ENCODE data around the gene APOA5.
A peak's percentile ranks its signal among the peaks of the same experiment; 100 is the strongest.

The APOA5 gene

DNA sequence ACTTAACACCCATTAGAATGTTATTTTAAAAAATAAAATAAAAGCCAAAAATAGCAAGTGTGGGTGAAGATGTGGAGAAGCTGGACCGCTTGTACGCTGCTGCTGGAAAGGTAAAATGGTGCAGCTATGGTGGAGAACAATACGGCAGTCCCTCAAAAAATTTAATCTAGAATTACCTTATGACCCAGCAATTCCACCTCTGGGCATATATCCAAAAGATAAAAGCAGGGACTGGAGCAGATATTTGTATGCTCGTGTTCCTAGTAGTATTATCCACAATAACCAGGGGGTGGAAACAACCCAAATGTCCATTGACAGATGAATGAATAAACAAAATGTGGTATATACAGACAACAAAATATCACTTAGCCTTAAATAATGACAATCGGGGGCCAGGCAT lies 6.1 kb upstream of the APOA5 start:
- DNase-seq (ENCODE audit: low read depth in 2 of 2), result no peak

DNA sequence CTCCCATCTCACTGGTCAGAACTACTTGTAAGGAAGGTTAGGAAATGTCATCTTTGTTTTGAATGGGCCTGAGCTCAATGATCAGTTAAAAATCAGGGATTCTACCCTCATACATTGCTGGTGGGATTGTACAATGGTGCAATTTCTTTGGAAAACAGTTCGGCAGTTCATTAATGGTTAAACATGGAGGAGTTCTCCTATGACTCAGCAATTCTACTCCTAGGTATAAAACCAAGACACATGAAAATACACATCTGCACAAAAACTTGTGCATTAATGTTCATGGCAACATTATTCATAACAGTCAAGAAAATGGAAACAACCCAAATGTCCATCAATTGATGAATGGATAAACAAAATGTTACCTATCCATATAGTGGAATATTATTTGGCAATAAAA lies 4.9 kb upstream of the APOA5 start:
- DNase-seq (ENCODE audit: low read depth in 2 of 2), result no peak

DNA sequence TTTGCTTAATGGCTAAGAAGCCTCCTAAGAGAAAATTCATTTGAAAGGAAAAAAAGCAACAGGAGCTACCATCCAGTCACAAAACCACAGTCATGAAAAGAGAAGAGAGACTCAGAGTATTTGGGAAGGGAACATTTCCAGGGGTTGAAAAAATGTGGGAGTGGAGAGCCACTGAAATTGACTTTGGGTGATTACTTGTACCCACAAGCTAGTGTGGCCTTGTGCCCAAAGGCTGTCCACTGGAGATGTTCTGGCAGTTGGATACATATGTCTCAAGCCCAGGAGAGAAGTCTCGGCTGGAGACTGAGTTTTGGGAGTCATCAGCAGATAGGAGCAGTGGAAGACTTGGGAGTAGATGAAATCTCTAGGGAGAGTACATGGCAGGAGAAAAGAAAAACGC lies 3.2 kb upstream of the APOA5 start:
- no peak for DNase-seq (ENCODE audit: low read depth in 2 of 2)

DNA sequence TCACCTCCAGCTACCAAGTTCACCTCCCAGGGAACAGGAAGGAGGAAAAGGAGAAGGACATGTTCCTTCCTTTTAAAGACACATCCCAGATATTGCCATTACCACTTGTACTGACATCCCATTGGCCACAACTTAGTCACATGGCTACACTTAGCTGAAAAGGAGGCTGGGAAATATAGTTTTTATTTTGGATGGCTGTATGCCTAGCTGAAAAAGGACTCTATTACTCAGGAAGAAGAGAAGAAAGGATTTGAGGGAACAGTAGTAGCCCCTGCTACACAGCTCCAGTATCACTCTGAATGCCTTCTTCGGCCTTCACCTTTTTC lies 2.1 kb upstream of the APOA5 start:
- DNase-seq (ENCODE audit: low read depth in 2 of 2), result no peak

DNA sequence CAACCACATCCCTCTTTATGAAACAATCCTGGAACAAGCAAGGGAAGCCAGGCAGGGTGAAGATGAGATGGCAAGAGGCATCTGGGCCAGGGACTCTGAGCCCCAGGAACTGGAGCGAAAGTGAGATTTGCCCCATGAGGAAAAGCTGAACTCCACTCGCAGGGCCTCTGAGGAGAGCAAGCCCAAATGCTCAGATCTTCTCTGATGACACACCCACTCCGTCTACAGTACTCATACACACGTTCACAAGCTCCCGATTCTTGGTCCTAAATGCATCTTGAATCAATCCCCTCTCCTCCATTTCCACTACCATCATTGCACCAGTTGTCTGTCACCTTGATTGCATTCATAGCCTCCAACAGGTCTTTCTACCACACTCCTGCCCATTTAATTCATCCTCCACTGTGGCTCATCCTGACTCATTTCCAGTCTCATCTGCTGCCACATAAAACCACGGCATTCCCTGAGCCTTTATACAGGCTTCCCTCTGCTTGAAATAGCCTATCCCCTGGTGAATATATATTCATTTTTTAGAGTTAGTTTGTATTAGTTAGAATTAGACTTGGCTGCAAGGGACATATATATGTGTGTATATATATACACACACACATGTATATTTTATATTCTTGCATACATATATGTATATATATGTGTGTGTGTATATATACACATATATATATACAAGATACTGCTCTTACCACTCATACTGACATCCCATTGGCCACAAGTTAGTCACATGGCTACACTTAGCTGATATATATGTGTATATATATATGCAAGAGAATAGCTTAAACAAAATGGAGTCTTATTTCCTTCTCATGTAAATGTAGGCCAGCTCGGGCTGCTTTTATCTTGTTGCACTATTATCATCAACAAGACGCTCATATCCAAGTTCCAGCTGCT lies 1.4 kb upstream of the APOA5 start:
- no peak for DNase-seq (ENCODE audit: low read depth in 2 of 2)

DNA sequence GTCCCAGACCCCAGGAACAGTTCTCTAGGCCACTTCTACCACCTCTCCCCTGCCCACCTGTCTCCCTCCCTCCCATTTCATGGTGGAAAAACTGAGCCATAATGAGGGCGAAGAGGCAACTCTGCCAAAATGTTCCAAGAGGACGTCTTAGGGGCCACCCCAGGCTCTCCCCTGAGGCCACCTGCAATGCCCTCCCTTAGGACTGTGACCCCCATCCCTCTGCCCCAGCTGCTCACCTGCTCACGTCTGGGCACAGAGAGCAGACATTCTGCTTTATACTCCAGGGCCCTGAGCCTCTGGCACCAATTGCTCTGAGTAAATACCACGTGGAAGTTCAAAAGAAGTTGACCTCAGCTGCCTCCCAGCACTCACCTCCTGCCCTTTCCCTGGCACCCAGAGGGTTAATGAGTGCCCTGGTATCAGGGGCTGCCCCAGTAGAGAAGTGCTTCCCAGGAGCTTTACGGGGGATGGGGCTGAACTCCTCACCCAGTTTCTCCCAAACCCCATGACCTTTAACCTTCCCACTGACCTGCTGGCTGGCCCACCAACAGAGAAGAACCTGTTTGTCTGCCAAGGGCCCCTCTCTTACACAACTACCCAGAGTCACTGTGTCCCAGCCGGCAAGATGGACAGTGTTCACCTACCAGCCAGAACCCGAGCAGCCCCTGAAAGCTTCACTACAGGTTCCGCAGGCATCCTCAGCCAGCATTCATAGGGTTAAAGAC lies 627 bp upstream of the APOA5 start:
- DNase-seq (ENCODE audit: low read depth in 2 of 2), result no peak

DNA sequence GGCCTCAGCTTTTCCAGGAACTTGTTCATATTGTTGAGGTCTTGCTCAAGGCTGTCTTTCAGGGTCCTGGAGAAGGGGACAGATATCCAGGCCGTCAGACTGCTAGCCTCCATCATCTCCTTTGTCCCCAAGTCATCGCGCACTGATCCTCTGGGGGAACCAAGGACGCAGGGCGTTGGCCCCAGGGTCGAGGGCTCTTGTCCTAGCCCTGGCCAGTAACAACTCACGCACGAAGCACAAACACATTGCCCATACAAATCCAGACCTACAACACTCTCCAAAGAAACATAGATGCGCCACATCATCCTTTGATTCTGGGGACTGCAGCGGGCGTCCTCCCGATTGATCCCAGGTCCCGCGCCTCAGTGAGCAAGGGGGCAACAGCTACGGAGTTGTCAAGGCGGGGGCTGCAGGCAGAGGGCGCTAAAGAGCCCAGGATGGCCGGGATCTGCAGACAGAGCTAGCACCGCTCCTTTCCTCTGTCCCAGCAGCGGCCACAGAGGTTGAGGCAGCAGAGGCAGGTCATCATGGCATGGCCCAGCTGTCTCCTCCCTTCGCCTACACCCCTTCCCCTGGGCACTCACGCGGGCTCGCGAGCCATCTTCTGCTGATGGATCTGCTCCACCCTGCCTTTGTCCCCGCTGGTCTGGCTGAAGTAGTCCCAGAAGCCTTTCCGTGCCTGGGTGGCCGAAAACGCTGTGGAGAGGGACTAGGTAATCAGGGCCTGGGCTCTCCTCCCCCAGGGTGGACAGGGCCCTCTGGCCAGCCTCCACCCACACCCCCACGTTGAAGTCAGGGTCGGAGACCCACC lies 472 bp downstream of the APOA5 start:
- DNase-seq (ENCODE audit: low read depth in 2 of 2), result peak; percentile 33 to 61

DNA sequence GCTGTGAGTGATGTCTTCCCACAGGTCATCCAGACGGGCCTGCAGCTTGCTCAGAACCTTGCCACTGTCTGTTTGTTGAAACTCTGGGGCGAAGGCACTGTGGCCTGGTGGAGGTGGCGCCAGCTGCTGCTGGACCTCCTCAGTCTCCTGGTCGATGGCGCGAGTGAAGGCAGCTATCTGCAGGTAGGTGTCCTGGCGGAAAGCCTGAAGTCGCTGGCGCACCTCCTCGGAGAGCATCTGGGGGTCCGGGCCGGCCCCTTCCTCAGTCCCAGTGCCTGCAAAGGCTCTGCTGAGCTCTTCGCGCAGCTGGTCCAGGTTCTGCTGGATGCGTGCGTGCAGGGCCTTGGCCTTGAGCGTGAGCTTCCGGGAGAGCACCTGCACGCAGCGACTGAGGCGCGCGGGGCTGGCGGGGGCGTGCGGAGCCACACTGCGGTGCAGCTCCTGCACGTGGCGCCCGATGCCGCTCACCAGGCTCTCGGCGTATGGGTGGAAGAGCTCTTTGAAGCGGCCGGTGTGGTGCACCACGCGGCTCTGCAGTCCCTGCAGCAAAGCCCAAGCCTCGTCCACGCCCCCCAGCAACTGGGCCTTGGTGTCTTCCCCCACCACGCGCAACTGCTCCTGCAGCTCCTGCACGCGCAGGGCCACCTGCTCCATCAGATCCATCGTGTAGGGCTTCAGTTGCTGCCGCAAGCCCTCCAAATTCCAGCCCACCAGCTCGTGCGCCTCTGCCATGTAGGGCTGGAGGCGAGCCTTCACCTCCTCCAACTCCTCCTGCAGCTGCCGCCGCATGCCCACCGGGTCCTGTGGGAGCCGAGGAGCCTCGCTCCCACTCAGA lies 1.3 kb downstream of the APOA5 start:
- DNase-seq (ENCODE audit: low read depth in 2 of 2), result no peak

DNA sequence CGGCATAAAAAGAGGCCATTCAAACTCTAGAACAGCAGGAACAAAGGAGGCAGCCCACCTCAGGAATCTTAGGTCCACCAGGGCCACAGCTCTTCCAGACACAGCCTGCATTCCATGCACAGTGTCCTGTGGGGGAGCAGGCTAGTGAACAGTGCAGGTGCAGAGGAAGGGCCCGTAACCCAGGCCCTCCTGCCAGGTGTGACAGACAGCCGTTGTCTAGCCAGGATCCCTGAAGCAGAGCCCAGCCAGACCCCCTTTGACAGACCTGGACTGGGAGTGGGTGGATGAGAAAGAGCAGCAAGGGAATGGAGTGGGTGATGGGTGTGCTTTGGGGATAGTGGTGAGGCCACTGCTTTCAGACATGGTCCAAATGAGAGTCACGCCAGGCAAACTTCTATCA lies 2.7 kb downstream of the APOA5 start:
- DNase-seq (ENCODE audit: low read depth in 2 of 2), result no peak

DNA sequence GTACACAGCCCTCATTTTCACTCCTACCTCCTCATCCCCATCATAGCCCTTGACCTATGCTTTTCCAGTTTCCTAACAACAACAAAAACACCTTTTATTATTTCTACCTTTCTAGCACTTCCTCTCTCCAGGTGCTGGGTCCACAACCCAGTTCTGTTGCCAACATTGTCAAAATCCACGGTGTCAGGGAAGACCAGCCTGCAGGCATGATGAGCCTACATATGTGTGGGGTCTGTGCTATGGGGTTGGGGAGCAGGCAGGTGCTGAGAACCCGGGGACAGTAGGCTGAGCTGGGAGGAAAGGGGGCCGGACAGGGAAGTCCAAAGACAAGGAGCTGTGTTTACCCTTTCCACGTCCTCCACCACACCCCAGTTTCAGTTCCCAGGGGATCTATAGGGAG lies 3.1 kb downstream of the APOA5 start:
- no peak for DNase-seq (ENCODE audit: low read depth in 2 of 2)

DNA sequence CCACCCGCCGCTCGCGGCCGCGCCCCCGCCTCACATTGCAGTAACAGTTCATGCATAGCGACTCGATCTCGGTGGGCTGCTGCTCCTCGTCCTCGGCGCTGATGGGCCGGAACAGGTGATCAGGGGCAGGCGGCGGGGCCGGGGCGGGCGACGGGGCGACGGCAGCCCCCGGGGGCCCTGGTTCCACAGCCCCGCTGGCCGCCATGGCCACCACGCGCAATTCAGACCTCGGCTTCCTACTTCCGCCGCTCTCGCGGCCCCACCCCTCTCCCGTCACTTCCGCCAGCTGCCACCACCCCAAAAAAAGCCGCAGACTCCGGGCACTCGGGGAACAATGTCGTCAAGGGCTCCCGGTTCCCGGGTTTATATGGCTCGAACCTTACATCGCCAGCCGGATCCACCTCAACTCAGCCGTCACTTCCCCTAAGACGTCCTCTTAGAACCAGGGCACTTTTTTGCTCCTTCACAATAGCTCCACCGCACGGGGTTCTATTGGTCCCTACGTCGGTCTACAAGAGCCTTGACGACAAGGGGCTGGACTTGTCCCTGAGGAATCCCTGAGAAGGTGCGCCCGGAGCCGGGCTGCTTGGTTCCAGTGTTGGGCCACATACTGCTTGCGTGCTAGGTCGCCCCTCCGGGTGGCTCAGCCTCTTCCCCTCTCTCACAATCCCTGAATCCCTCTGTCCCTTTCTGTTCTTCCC lies 3.7 kb downstream of the APOA5 start, which contains the start of gene ZPR1:
Gene ZPR1 (minus strand): TSS at position 238 of the 701 bp plus-strand sequence. CDS start 33 bp downstream, at position 205.
- peak; percentile 58 to 70 for DNase-seq (ENCODE audit: low read depth in 2 of 2)

DNA sequence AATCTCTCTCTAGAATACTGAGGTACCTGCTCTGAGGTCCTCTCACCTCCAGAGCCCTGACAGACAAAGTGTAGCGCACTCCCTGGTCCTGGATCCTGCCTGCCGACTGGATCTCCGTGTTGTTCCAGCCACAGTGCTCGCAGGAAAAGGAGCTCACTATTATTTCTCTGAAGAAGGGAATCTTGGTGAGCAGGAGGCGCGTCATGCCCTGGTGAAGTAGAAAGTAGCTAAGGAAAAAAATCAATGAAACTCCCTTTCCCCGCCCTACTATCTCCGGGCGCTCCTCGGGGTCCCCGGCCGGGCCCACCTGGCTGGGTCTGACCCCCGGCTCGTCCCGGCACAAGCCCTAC lies 4.3 kb downstream of the APOA5 start:
- DNase-seq (ENCODE audit: low read depth in 2 of 2), result no peak

DNA sequence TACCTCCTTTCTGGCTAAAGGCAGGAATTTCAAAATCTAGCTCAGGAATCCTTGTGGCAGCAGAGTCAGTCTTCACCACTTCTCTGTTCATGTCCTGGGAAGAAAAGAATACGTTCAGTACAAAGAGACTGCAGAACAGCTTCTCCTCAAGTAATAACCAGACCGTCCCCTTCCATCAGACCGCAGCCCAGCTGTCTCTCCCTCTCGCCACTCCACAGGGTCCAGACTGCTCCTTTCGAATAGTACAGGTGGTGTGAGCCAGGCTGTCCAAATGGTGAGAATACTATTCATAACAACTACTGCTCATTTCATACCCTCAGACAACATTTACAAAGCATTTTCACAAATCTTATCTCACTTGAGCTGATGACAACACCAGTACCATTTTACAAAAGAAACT lies 4.7 kb downstream of the APOA5 start:
- DNase-seq (ENCODE audit: low read depth in 2 of 2), result no peak

DNA sequence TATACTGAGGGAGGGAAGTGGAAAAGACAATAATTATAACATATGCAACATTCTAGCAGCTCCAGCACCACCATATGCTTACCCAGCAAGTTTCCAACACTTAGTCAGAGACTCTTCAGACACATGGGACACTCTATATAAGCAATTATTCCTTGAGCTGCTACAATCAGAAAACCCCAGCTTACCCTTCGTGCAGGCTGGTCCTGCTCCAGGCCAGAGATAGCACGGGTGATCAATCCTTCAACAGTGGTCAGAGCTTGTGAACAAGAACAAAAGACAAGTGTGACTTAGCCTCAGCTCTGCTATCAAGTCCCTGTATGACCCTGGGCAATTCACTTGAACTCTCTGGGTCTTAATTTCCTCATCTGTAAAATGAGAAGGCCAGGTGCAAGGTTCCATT lies 5.4 kb downstream of the APOA5 start:
- no peak for DNase-seq (ENCODE audit: low read depth in 2 of 2)

DNA sequence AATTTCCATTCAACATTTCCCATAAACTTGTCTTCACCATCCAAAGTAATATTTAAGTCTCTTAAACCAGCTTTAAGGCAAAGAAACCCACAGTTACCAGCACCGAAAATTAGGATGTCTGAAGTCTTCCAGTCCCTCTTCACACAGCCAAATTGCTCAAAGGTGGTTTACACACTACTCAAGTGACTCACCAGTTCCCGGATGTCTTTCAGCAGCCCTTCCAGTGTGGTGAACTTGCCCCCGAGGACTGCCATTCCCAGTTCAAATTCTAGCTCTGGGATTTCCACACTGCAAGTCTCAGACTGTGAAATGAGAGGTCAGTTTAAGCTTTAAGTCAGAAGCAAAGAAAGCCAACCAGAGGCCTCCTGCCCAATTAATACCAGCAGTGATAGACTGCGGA lies 9.0 kb downstream of the APOA5 start:
- no peak for DNase-seq (ENCODE audit: low read depth in 2 of 2)

DNA sequence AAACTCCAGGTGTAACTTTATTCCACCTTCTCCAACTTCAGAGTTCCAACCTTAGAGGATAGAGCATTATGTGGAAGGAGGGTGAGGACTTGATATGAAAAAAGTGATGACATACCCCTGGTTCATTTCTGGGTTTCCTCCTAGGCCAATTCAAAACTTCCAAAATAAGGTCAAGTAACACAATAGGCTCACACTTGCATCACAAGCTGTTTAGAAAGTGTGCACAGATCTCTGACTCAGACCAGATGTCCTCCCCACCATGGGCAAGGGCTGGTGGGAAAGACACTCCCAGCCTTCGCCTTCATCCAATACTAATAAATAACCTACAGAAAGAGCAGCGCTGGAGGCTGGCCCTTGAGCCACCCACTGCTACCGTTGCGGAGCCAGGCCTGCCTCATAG lies 13.1 kb downstream of the APOA5 start:
- no peak for DNase-seq (ENCODE audit: low read depth in 2 of 2)

DNA sequence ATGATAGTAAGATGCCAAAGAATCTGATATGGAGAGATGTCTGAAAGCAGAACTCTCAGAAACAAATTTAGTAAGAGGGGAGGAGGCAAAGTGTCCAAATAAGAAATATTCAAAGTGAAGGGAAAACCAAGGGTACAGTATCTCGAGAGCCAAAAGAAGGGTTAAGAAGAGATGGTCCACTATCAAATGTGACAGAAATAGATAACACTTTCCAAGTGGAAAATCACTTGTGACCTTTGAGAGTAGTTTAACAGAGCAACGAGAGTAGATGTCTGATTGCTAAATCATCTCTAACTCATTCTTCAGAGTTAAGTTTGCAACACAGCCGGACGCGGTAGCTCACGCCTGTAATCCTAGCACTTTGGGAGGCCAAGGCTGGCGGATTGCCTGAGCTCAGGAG lies 14.6 kb downstream of the APOA5 start:
- no peak for DNase-seq (ENCODE audit: low read depth in 2 of 2)

DNA sequence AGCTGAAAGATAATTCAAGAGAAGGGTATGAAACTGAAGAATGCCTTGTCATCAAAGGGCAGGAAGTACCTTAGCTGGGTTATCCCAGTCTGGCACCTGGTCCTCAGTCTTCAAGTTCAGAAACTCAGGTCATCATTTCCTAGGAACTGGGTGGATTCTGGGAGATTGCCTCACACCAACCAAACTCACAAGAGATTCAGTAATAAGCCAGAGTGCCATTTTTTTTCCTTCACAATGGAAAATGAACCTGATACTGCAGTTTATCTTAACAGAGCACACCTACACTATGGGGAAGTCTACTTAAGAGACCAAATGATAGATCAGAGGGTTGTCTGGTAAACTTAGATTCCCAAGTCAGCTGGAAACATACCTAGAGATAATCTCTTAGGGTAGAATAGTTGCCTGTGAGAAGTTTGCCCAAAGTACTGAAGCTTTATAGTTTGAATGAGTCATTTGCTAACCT lies 15.1 kb downstream of the APOA5 start:
- no peak for DNase-seq (ENCODE audit: low read depth in 2 of 2)

DNA sequence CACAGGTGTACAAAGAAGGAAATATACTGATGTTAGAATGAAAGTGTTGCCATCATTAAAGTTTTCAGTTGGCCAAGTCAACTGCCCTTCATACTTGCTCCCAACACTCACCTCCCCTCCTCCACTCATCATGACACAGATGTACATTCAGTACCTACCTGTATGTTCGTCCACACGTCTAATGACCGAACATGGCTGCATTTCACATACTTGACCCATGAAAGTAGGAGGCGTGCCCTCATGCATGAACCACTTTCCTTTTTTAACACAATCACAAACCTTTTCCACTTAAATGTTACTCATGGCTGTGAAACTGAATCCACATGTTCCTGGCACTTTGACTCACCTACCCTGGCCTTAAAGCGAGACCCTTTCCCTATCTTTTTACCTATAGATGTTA lies 15.7 kb downstream of the APOA5 start:
- no peak for DNase-seq (ENCODE audit: low read depth in 2 of 2)

DNA sequence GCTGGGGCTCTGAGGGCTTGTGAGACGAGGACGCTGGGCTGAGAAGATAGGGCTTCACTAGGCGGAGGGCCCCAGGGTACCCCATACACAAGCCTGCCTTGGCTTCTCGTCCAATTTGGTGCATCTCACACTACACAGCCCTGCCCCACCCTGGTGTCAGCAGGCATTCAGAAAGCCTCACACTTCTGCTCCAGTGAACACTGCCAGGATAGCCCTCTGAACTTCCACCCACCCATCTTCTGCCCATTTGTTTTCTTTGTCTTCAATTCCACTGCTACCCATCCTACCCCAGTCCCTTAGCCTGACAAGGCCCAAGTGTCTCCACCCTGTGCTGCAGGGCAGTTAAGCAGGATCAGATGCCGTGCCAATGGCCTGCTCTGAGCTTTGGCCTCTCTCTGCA lies 17.0 kb downstream of the APOA5 start:
- DNase-seq (ENCODE audit: low read depth in 2 of 2), result no peak
